ENCODE results near the gene CA7.

CA7 gene

GRCh38 chr16:66856801-66857200, 12.6 kb downstream of the CA7 start:
- no peaks in the 10 kb centered on the region for H3K4me1 ChIP-seq
- H3K27ac ChIP-seq: no peak overlapping the region
- intact Hi-C loops (cut with DNase I; ENCODE audit: low total_unique reads): loop anchor here (10.0 kb wide), 1 partner anchor 432 kb away; the partner anchor contains the start of gene BEAN1
- no peak for DNase-seq
- no peak for TF ChIP-seq CTCF (IDR thresholded peaks at IDR 0.05)
- H3K36me3 ChIP-seq: no peaks in the 10 kb centered on the region
- no peak overlapping the region for H3K4me3 ChIP-seq
- no peaks in the 10 kb centered on the region for H3K9me3 ChIP-seq
- H3K27me3 ChIP-seq: no peaks in the 10 kb centered on the region

GRCh38 chr16:66857437-66857836, 13.2 kb downstream of the CA7 start:
- H3K27me3 ChIP-seq: no peaks in the 10 kb centered on the region
- no peaks in the 10 kb centered on the region for H3K36me3 ChIP-seq
- DNase-seq: no peak
- intact Hi-C loops (cut with DNase I; ENCODE audit: low total_unique reads): loop anchor here (10.0 kb wide), 1 partner anchor 433 kb away; the partner anchor contains the start of gene BEAN1
- TF ChIP-seq CTCF (IDR thresholded peaks at IDR 0.05): no peak
- no peaks in the 10 kb centered on the region for H3K4me1 ChIP-seq
- H3K27ac ChIP-seq: no peak overlapping the region
- no peak overlapping the region for H3K4me3 ChIP-seq
- no peaks in the 10 kb centered on the region for H3K9me3 ChIP-seq

- H3K4me3 ChIP-seq: no peak overlapping the region
- no peak overlapping the region for H3K27ac ChIP-seq
- no peak for TF ChIP-seq CTCF (IDR thresholded peaks at IDR 0.05)
- no peaks in the 10 kb centered on the region for H3K9me3 ChIP-seq
- no peaks in the 10 kb centered on the region for H3K4me1 ChIP-seq
- no peaks in the 10 kb centered on the region for H3K36me3 ChIP-seq
- intact Hi-C loops (cut with DNase I; ENCODE audit: low total_unique reads): loop anchor here (10.0 kb wide), 1 partner anchor 434 kb away; the partner anchor contains the start of gene BEAN1
- no peak for DNase-seq
- no peaks in the 10 kb centered on the region for H3K27me3 ChIP-seq
These were observed 14.7 kb downstream of the CA7 start for GRCh38 chr16:66858740-66859396.

GRCh38 chr16:66859397-66860068, 15.3 kb downstream of the CA7 start:
- Histone ChIP-seq H3K9me3 (no peaks in the 10 kb centered on the region), H3K27me3 (no peaks in the 10 kb centered on the region), H3K36me3 (no peaks in the 10 kb centered on the region), H3K4me1 (no peaks in the 10 kb centered on the region), H3K4me3 (no peak overlapping the region), H3K27ac (no peak overlapping the region)
- no peak for TF ChIP-seq CTCF (IDR thresholded peaks at IDR 0.05)
- DNase-seq: no peak
- intact Hi-C loops (cut with DNase I; ENCODE audit: low total_unique reads): loop anchor here (10.0 kb wide), 2 partner anchors 135 to 435 kb away; partner anchors contain the start of gene BEAN1

- Histone ChIP-seq H3K36me3 (no peaks in the 10 kb centered on the region), H3K9me3 (no peaks in the 10 kb centered on the region), H3K27me3 (no peaks in the 10 kb centered on the region), H3K27ac (no peak overlapping the region), H3K4me1 (no peaks in the 10 kb centered on the region), H3K4me3 (no peak overlapping the region)
- TF ChIP-seq CTCF (IDR thresholded peaks at IDR 0.05): no peak
- DNase-seq: no peak
- intact Hi-C loops (cut with DNase I; ENCODE audit: low total_unique reads): loop anchor here (10.0 kb wide), 1 partner anchor 137 kb away; no protein-coding TSS in a partner anchor
These were observed 17.9 kb downstream of the CA7 start for GRCh38 chr16:66862023-66862520.

Measured in tibial artery (tissue), 4 donors.